Spleen (tissue), 11 donors: Measurements from ENCODE around the gene GBX2. TPM values are rescaled to one million over a fixed set of nuclear protein-coding genes. Genes with fewer than 3 reads are reported as not detected.

Source experiments
- DNase-seq: peaks from one replicate; pipeline ENCODE4 v3.0.0-alpha.2; 2020
- H3K27ac ChIP-seq, 8 donors: fragments of 200-600 bp; sonication (generic) in 7 of 8; 1 replicate in 4 of 8; 2 replicates in 4 of 8; pipeline versions ENCODE4 v1.5.0 to v1.8.0; 2016 to 2021; ENCODE audit warnings: inconsistent platforms in 4 of 8, mild to moderate bottlenecking in 4 of 8, moderate library complexity in 1 of 8
- H3K27me3 ChIP-seq, 7 donors: fragments of 200-600 bp; sonication (generic) in 6 of 7; replicated peaks in 1 of 7; 1 replicate in 4 of 7; 2 replicates in 3 of 7; pipeline versions ENCODE4 v1.5.0 to v1.8.0; 2016 to 2021; ENCODE audit warnings: inconsistent platforms in 3 of 7, mild to moderate bottlenecking in 1 of 7
- H3K36me3 ChIP-seq, 6 donors: fragments of 200-600 bp; sonication (generic) in 5 of 6; 1 replicate in 4 of 6; 2 replicates in 2 of 6; pipeline versions ENCODE4 v1.5.0 to v1.8.0; 2016 to 2021; ENCODE audit warnings: inconsistent platforms in 2 of 6
- H3K4me1 ChIP-seq, 6 donors: fragments of 200-600 bp; sonication (generic) in 5 of 6; 1 replicate in 3 of 6; 2 replicates in 3 of 6; pipeline versions ENCODE4 v1.5.0 to v1.8.0; 2016 to 2021; ENCODE audit warnings: inconsistent platforms in 3 of 6
- H3K4me3 ChIP-seq, 8 donors: fragments of 200-600 bp; sonication (generic) in 7 of 8; 1 replicate in 4 of 8; 2 replicates in 4 of 8; pipeline versions ENCODE4 v1.5.0 to v1.8.0; 2016 to 2021; ENCODE audit warnings: inconsistent platforms in 4 of 8, mild to moderate bottlenecking in 4 of 8, moderate library complexity in 2 of 8
- H3K9me3 ChIP-seq, 8 donors: fragments of 200-600 bp; sonication (generic) in 7 of 8; 1 replicate in 4 of 8; 2 replicates in 4 of 8; pipeline versions ENCODE4 v1.5.0 to v1.8.0; 2016 to 2021; ENCODE audit warnings: inconsistent platforms in 4 of 8
- CTCF ChIP-seq, 11 experiments: fragments of 200-600 bp in 7 of 11; fragments of 450-650 bp in 4 of 11; sonication (generic) in 4 of 11; IDR thresholded peaks in 8 of 11; conservative IDR thresholded peaks in 3 of 11; 1 replicate in 7 of 11; 2 replicates in 4 of 11; pipeline versions ENCODE4 v1.4.0 to v1.8.0; 2016 to 2021; ENCODE audit warnings: antibody characterized with exemption in 11 of 11, inconsistent platforms in 4 of 11, mild to moderate bottlenecking in 1 of 11
- POLR2A ChIP-seq, 3 donors: fragments of 450-650 bp; IDR thresholded peaks; one replicate each; pipeline ENCODE4 v1.5.1; 2017; ENCODE audit warnings: antibody characterized with exemption in 3 of 3, mild to moderate bottlenecking in 1 of 3
- POLR2AphosphoS5 ChIP-seq, 3 donors: sonication (generic); formaldehyde crosslinking; IDR thresholded peaks; one replicate each; pipeline ENCODE4 v1.5.1; 2017; ENCODE audit warnings: antibody characterized with exemption in 3 of 3
- WGBS, 5 donors: extraction: QIAGEN DNeasy Blood & Tissue Kit in 3 of 5; methylation state at CpG; one replicate each; pipeline versions ENCODE4 v1.1.5 to v1.1.7; 2013 to 2018; 5-methylcytosine and 5-hydroxymethylcytosine counted together
- intact Hi-C: fragments of 100-400 bp; cut with DNase I; formaldehyde crosslinking; loops from one replicate; pipeline ENCODE4 v1.15.0; 2023; ENCODE audit warnings: low total_unique reads
- polyA plus RNA-seq, 3 donors: library from polyadenylated mRNA; stranded (reverse); fragments of 200-250 nt; gene quantifications; one replicate each; pipeline ENCODE4 v1.2.1, GENCODE V29; 2013
- total RNA-seq, 7 donors: library from RNA; depleted of rRNA in 3 of 7; stranded (reverse); fragments of >200 nt in 3 of 7; fragmentation: NEBNext Ultra II Directional in 4 of 7; extraction: Animal tissue kit (Norgen Biotek cat#: 25700) in 4 of 7; gene quantifications; one replicate each; pipeline versions ENCODE4 v1.1.0 to v1.2.1, GENCODE V29; 2016 to 2021
- donor health status: healthy with polysubstance abuse.
- donor health status: DM: no; HTN: no; CAD: no; lungs with moderate emphysema.
- donor health status: DM: no; HTN: no; CAD: no.
- donor health status: Bipolar disorder and iron deficiency.
- donor health status: healthy.
- donor health status: DM: no; HTN: no; CAD: no.
- donor health status: DM: yes; HTN: yes; CAD: no.

Gene GBX2
- total and polyA plus RNA-seq, 10 donors, result 0.69 TPM; not detected in 9

DNA sequence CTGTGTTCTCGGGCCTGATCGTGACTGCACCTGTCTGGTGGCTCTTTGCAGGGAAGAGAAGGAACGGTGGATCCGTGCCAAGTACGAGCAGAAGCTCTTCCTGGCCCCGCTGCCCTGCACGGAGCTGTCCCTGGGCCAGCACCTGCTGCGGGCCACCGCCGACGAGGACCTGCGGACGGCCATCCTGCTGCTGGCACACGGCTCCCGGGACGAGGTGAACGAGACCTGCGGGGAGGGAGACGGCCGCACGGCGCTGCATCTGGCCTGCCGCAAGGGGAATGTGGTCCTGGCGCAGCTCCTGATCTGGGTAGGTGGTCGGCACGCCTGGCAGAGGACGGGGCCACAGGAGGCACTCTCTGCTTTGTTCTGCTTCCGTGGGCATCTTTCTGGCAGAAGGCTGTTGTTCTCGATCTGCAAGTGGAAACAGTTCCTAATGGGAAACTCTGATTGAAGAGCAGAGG is 48.0 kb downstream of the GBX2 start:
- TF ChIP-seq CTCF (IDR thresholded peaks at IDR 0.05 in 8 of 11, conservative IDR thresholded peaks at IDR 0.05 in 3 of 11) (no peak), POLR2A (IDR thresholded peaks at IDR 0.05) (no peak), POLR2AphosphoS5 (IDR thresholded peaks at IDR 0.05) (no peak)
- Histone ChIP-seq H3K4me1 (no peaks in the 10 kb centered on the region), H3K9me3 (no peaks in the 10 kb centered on the region), H3K27ac (no peak overlapping the region), H3K4me3 (no peak overlapping the region), H3K36me3 (peaks cover 0 to 13% (median 0%) of the 10 kb centered on the region in 6 donors), H3K27me3 (peaks cover 0 to 12% (median 0%) of the 10 kb centered on the region in 7 donors)
- intact Hi-C loops, result no loop called here
- WGBS, 5 donors, result 55 to 83% (median 73%) methylated on average over 22 to 29 of the region's 29 CpGs
- no peak for DNase-seq

DNA sequence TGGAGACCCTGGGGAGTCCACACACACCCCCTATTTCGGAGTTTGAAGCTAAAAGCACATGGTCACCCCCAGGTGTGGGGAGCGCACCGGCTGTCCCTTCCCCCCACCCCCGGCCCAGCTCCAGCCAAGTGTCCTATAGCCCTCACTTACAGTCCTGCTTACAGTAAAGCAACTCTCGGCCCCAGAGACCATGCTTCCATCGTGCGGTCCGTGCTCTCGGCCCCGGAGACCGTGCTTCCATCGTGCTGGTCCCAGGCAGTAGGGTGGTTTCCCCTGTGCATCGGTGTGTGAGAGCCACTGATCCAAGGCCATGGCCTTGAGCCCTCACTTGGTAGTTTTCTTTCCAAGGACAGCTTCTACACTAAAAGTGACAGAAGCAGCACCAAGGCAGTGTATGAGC is 48.7 kb downstream of the GBX2 start:
- H3K27me3 ChIP-seq, result peaks cover 0 to 12% (median 0%) of the 10 kb centered on the region in 7 donors
- WGBS, 5 donors, result 70 to 80% (median 73%) methylated on average over 12 to 13 of the region's 13 CpGs

DNA sequence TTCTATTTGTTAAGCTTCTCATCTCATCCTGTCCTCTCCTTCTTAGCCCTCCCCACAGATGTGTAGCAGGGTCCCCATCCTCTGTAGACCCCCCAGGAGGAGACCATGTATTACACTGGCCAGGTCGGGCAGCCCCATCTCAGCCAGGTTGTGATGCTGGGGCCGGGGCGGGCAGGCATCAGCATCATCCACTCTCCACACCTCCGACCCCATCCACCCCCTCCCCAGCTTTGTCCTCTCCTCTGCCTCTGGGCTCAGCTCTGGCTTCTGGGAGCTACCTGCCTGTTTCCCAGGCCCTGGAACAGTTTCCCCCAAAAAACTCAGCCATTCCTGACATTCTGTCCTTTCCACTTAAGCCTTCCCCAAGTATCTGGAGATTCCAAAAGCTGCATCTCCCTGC is 49.2 kb downstream of the GBX2 start:
- Histone ChIP-seq H3K4me1 (no peaks in the 10 kb centered on the region), H3K4me3 (no peak overlapping the region), H3K27me3 (peaks cover 0 to 12% (median 0%) of the 10 kb centered on the region in 7 donors), H3K9me3 (no peaks in the 10 kb centered on the region), H3K36me3 (peaks cover 0 to 5% (median 0%) of the 10 kb centered on the region in 6 donors), H3K27ac (no peak overlapping the region)
- no peak for TF ChIP-seq POLR2A (IDR thresholded peaks at IDR 0.05)
- TF ChIP-seq POLR2AphosphoS5 (IDR thresholded peaks at IDR 0.05), result no peak
- no peak for TF ChIP-seq CTCF (IDR thresholded peaks at IDR 0.05 in 8 of 11, conservative IDR thresholded peaks at IDR 0.05 in 3 of 11)
- intact Hi-C loops, result no loop called here
- no peak for DNase-seq
- 67 to 85% (median 81%) methylated on average over 4 of the region's 4 CpGs for WGBS, 5 donors

More for the DNA sequence above, 48.7 kb downstream of the GBX2 start:
- peaks cover 0 to 10% (median 0%) of the 10 kb centered on the region in 6 donors for H3K36me3 ChIP-seq
- H3K4me1 ChIP-seq, result no peaks in the 10 kb centered on the region
- no peak for DNase-seq
- no peaks in the 10 kb centered on the region for H3K9me3 ChIP-seq
- no peak overlapping the region for H3K4me3 ChIP-seq
- H3K27ac ChIP-seq, result no peak overlapping the region
- intact Hi-C loops, result no loop called here
- no peak for TF ChIP-seq POLR2AphosphoS5 (IDR thresholded peaks at IDR 0.05)

GRCh38 chr2:236117861-236118269 is 50.3 kb downstream of the GBX2 start:
- Histone ChIP-seq H3K36me3 (no peaks in the 10 kb centered on the region), H3K4me1 (no peaks in the 10 kb centered on the region), H3K27ac (no peak overlapping the region), H3K9me3 (no peaks in the 10 kb centered on the region), H3K27me3 (peaks cover 0 to 12% (median 0%) of the 10 kb centered on the region in 7 donors), H3K4me3 (no peak overlapping the region)
- TF ChIP-seq CTCF (IDR thresholded peaks at IDR 0.05 in 8 of 11, conservative IDR thresholded peaks at IDR 0.05 in 3 of 11), result no peak
- TF ChIP-seq POLR2AphosphoS5 (IDR thresholded peaks at IDR 0.05), result no peak
- no peak for TF ChIP-seq POLR2A (IDR thresholded peaks at IDR 0.05)
- DNase-seq, result no peak
- WGBS, 5 donors, result 61 to 67% (median 64%) methylated on average over 10 of the region's 10 CpGs
- intact Hi-C loops, result no loop called here

DNA sequence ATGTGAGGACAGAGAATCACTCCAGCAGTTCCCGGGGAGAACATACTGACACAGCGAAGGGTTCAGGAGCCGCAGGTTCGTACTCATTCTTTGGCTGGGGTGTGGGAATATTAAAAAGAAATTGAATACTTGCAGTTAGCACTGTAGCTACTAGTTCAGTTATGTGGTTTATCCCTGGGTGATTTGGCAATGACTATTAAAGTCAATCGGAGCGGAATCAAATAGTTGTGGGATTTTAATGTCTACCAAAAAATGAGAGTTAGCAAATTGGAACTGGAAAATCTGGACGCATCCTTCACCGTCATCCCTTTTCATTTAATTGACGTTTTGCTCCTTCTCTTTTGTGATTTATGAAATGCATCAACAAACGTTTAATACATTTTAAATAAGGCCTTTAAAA is 50.8 kb downstream of the GBX2 start:
- no peak for DNase-seq
- no peak for TF ChIP-seq CTCF (IDR thresholded peaks at IDR 0.05 in 8 of 11, conservative IDR thresholded peaks at IDR 0.05 in 3 of 11)
- TF ChIP-seq POLR2A (IDR thresholded peaks at IDR 0.05), result no peak
- TF ChIP-seq POLR2AphosphoS5 (IDR thresholded peaks at IDR 0.05), result no peak
- 79 to 89% (median 84%) methylated on average over 10 of the region's 10 CpGs for WGBS, 5 donors
- H3K4me1 ChIP-seq, result no peaks in the 10 kb centered on the region
- H3K36me3 ChIP-seq, result no peaks in the 10 kb centered on the region
- H3K27ac ChIP-seq, result no peak overlapping the region
- H3K27me3 ChIP-seq, result peaks cover 0 to 12% (median 0%) of the 10 kb centered on the region in 7 donors
- no peaks in the 10 kb centered on the region for H3K9me3 ChIP-seq
- no peak overlapping the region for H3K4me3 ChIP-seq
- intact Hi-C loops, result no loop called here
